Tibial artery (tissue), 4 donors: ENCODE data around the gene LY6G5C.
A peak's percentile ranks its signal among the peaks of the same experiment; 100 is the strongest.

Source experiments
- DNase-seq, 2 donors: peaks; one replicate each; pipeline ENCODE4 v3.0.0-alpha.2; 2019
- H3K27ac ChIP-seq, 2 donors: fragments of 200-600 bp; sonication (generic) in 1 of 2; 1 replicate in 1 of 2; 2 replicates in 1 of 2; pipeline ENCODE4 v1.5.1; 2018 to 2019; ENCODE audit warnings: mild to moderate bottlenecking in 1 of 2
- H3K27me3 ChIP-seq, 2 donors: fragments of 200-600 bp; sonication (generic) in 1 of 2; one replicate each; pipeline versions ENCODE4 v1.5.1 to v1.6.0; 2016 to 2019
- H3K36me3 ChIP-seq, 3 donors: fragments of 200-600 bp; sonication (generic) in 2 of 3; one replicate each; pipeline ENCODE4 v1.5.1; 2016 to 2019; ENCODE audit warnings: mild to moderate bottlenecking in 2 of 3
- H3K4me1 ChIP-seq, 4 donors: fragments of 200-600 bp; sonication (generic) in 2 of 4; 1 replicate in 3 of 4; 2 replicates in 1 of 4; pipeline ENCODE4 v1.5.1; 2016 to 2019
- H3K4me3 ChIP-seq, 2 donors: fragments of 200-600 bp; sonication (generic) in 1 of 2; 1 replicate in 1 of 2; 2 replicates in 1 of 2; pipeline ENCODE4 v1.5.1; 2018 to 2019; ENCODE audit warnings: mild to moderate bottlenecking in 2 of 2
- H3K9me3 ChIP-seq, 3 donors: fragments of 200-600 bp; sonication (generic) in 1 of 3; one replicate each; pipeline ENCODE4 v1.5.1; 2016 to 2019
- CTCF ChIP-seq, 2 experiments: fragments of 200-600 bp in 1 of 2; fragments of 450-650 bp in 1 of 2; IDR thresholded peaks; one replicate each; pipeline ENCODE4 v1.5.1; 2017 to 2019; ENCODE audit warnings: antibody characterized with exemption in 2 of 2, mild to moderate bottlenecking in 1 of 2, moderate library complexity in 1 of 2
- intact Hi-C: fragments of 100-400 bp; cut with DNase I; formaldehyde crosslinking; loops from one replicate; pipeline ENCODE4 v1.15.0; 2023; ENCODE audit warnings: low total_unique reads

Gene LY6G5C

DNA sequence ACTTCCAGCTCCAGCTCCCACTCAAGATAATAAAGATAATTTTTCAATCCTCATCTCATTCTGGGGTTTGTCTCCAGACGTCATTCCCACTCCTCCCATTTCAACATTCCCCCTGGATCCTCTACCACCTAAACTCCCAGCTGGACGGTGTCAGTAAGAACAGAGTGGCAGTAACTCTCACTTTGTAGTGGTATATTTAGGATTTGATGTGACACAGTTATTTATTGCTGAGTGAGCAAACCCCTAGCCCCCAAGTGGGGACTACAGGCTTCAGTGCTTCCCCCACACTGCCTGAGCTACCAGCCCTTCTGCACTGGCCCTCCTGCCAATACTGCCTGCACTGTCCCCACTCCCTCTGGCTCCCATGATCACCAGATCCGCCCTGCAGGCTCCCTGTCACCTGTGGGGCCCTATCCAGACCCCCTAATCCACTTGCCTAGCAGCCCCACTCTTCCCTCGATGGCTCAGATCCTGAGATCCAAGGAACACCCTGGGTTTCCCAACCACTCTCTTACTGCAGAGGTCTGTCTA is 22.6 kb downstream of the LY6G5C start:
- Histone ChIP-seq H3K4me1 (peaks cover 6 to 68% (median 47%) of the 10 kb centered on the region in 4 donors), H3K36me3 (peaks cover 4 to 50% (median 24%) of the 10 kb centered on the region in 3 donors), H3K27me3 (no peaks in the 10 kb centered on the region), H3K9me3 (no peaks in the 10 kb centered on the region), H3K27ac (peak overlapping the region in 1 of 2 donors; percentile 35), H3K4me3 (no peak overlapping the region)
- intact Hi-C loops, result no loop called here
- no peak for TF ChIP-seq CTCF (IDR thresholded peaks at IDR 0.05)
- DNase-seq, result no peak

DNA sequence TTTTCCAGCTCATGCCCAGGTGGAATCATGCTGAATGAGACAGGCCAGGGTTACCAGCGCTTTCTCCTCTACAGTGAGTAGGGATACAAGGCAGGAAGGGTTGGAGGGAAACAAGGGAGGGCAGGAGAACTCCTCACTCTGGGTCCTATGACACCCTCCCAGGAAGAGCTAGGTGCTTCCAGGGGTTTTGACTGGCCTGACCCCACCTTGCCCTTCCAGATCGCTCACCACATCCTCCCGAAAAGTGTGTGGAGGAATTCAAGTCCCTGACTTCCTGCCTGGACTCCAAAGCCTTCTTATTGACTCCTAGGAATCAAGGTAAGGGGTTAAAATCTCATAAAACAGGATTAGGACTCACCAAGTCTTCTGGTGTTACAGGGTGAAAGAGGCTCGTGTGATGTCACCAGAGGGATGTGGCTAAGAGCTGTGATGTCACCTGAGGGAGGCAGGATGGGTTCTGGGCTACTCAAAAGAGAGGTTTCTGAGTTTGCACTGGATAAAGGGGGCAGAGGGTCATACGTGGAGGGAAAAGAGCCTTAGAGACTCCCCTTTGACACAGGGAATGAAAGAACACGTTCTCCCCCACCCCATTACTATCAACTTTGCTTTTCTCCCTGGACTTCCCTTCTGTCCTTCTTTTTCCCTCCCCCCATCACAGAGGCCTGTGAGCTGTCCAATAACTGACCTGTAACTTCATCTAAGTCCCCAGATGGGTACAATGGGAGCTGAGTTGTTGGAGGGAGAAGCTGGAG is 23.3 kb downstream of the LY6G5C start:
- H3K36me3 ChIP-seq, result peaks cover 4 to 49% (median 22%) of the 10 kb centered on the region in 3 donors
- no peak overlapping the region for H3K4me3 ChIP-seq
- H3K27ac ChIP-seq, result peak overlapping the region in 1 of 2 donors; percentile 35
- no peaks in the 10 kb centered on the region for H3K9me3 ChIP-seq
- intact Hi-C loops, result no loop called here
- no peak for DNase-seq
- H3K27me3 ChIP-seq, result no peaks in the 10 kb centered on the region
- H3K4me1 ChIP-seq, result peaks cover 6 to 63% (median 42%) of the 10 kb centered on the region in 4 donors
- TF ChIP-seq CTCF (IDR thresholded peaks at IDR 0.05), result no peak

GRCh38 chr6:31655349-31656237 is 25.3 kb downstream of the LY6G5C start, which contains the start of gene APOM:
Gene APOM, plus strand, starts transcription at chr6:31655894. Its CDS starts 73 bp downstream, at chr6:31655967.
- Histone ChIP-seq H3K9me3 (no peaks in the 10 kb centered on the region), H3K4me1 (peaks cover 6 to 60% (median 41%) of the 10 kb centered on the region in 4 donors), H3K27me3 (no peaks in the 10 kb centered on the region), H3K27ac (no peak within 1 kb of the TSS), H3K36me3 (peaks cover 4 to 42% (median 11%) of the 10 kb centered on the region in 3 donors), H3K4me3 (no peak within 1 kb of the TSS)
- no peak for DNase-seq
- intact Hi-C loops, result no loop called here
- no peak for TF ChIP-seq CTCF (IDR thresholded peaks at IDR 0.05)

GRCh38 chr6:31654574-31655348 is 26.1 kb downstream of the LY6G5C start:
- no peak for TF ChIP-seq CTCF (IDR thresholded peaks at IDR 0.05)
- intact Hi-C loops, result no loop called here
- H3K4me1 ChIP-seq, result peaks cover 6 to 59% (median 42%) of the 10 kb centered on the region in 4 donors
- no peaks in the 10 kb centered on the region for H3K9me3 ChIP-seq
- no peaks in the 10 kb centered on the region for H3K27me3 ChIP-seq
- DNase-seq, result no peak
- H3K27ac ChIP-seq, result no peak overlapping the region
- peaks cover 4 to 49% (median 11%) of the 10 kb centered on the region in 3 donors for H3K36me3 ChIP-seq
- no peak overlapping the region for H3K4me3 ChIP-seq
